ENCODE measurements around the gene HPCAL4.

GRCh38 chr1:39729842-39730241 lies 38.6 kb upstream of the HPCAL4 start:
- TF ChIP-seq EP300 (IDR thresholded peaks at IDR 0.05): no peak
- TF ChIP-seq, protein P1, sequence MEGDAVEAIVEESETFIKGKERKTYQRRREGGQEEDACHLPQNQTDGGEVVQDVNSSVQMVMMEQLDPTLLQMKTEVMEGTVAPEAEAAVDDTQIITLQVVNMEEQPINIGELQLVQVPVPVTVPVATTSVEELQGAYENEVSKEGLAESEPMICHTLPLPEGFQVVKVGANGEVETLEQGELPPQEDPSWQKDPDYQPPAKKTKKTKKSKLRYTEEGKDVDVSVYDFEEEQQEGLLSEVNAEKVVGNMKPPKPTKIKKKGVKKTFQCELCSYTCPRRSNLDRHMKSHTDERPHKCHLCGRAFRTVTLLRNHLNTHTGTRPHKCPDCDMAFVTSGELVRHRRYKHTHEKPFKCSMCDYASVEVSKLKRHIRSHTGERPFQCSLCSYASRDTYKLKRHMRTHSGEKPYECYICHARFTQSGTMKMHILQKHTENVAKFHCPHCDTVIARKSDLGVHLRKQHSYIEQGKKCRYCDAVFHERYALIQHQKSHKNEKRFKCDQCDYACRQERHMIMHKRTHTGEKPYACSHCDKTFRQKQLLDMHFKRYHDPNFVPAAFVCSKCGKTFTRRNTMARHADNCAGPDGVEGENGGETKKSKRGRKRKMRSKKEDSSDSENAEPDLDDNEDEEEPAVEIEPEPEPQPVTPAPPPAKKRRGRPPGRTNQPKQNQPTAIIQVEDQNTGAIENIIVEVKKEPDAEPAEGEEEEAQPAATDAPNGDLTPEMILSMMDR (IDR thresholded peaks at IDR 0.05): no peak
- TF ChIP-seq POLR2AphosphoS5 (IDR thresholded peaks at IDR 0.05): no peak
- no peak for TF ChIP-seq POLR2A (IDR thresholded peaks at IDR 0.05; ENCODE audit: low read depth)

Measured in esophagus muscularis mucosa (tissue), 4 donors.